ENCODE data around the gene SDK1. TPM values are rescaled to one million over a fixed set of nuclear protein-coding genes. Genes with fewer than 3 reads are reported as not detected.

Gene SDK1
- total and polyA plus RNA-seq, 2 experiments from 2014 or later: 2.1 to 10.0 TPM

DNA sequence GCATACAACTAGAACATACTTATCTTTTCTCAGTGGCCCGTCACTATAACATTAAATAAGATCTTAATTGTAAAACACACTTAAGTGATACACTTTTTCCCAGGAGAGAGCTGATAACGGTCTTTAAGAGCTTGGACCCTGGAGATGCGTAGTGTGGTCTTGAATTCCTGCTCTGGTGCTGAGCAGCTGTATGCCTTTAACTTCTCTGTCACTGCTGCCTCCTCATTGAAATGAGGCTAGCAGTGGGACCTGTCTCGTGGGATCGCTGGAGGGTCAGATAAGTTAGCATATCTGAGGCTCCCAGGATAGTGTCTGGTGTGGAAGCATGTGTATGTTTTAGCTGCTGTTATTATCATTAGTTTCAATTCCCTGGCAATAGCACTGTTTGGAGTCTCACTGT lies 194.9 kb downstream of the SDK1 start:
- no peak overlapping the region for H3K27ac Mint-ChIP-seq
- ATAC-seq (no peak), DNase-seq (ENCODE audit: low spot score) (no peak)
- Histone ChIP-seq H3K36me3 (ENCODE audit: insufficient read depth) (no peaks in the 10 kb centered on the region), H3K4me3 (no peak overlapping the region), H2AFZ (no peak overlapping the region), H3K79me2 (replicated peaks; ENCODE audit: insufficient read depth) (no peaks in the 10 kb centered on the region), H3F3A (replicated peaks; ENCODE audit: low read depth) (no peaks in the 10 kb centered on the region), H3K4me1 (ENCODE audit: insufficient read depth) (peaks cover 12% of the 10 kb centered on the region; the same call in 1 of the 2 replicates), H3K4me2 (no peak overlapping the region), H4K20me1 (replicated peaks; ENCODE audit: insufficient read depth) (no peaks in the 10 kb centered on the region), H3K27ac (ENCODE audit: low read depth) (no peak overlapping the region), H3K9me2 (ENCODE audit: insufficient read depth) (no peaks in the 10 kb centered on the region), H3K27me3 (ENCODE audit: insufficient read depth) (no peaks in the 10 kb centered on the region)
- peaks cover 5% of the 10 kb centered on the region; the same call in 2 of the 3 replicates for H3K36me3 Mint-ChIP-seq (ENCODE audit: low read depth)
- no peaks in the 10 kb centered on the region for H3K27me3 Mint-ChIP-seq (ENCODE audit: insufficient read depth, low read depth, poor library complexity)
- TF ChIP-seq NANOG (IDR thresholded peaks at IDR 0.05; ENCODE audit: borderline replicate concordance): no peak
- TF ChIP-seq EZH2 (IDR thresholded peaks at IDR 0.05; ENCODE audit: low read depth, unreplicated experiment): no peak
- TF ChIP-seq EZH2phosphoT487 (IDR thresholded peaks at IDR 0.05; ENCODE audit: unreplicated experiment): no peak
- TF ChIP-seq, protein P1, sequence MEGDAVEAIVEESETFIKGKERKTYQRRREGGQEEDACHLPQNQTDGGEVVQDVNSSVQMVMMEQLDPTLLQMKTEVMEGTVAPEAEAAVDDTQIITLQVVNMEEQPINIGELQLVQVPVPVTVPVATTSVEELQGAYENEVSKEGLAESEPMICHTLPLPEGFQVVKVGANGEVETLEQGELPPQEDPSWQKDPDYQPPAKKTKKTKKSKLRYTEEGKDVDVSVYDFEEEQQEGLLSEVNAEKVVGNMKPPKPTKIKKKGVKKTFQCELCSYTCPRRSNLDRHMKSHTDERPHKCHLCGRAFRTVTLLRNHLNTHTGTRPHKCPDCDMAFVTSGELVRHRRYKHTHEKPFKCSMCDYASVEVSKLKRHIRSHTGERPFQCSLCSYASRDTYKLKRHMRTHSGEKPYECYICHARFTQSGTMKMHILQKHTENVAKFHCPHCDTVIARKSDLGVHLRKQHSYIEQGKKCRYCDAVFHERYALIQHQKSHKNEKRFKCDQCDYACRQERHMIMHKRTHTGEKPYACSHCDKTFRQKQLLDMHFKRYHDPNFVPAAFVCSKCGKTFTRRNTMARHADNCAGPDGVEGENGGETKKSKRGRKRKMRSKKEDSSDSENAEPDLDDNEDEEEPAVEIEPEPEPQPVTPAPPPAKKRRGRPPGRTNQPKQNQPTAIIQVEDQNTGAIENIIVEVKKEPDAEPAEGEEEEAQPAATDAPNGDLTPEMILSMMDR (conservative IDR thresholded peaks at IDR 0.05; ENCODE audit: low read depth in 2 of 2): no peak
- TF ChIP-seq STAT1 (IDR thresholded peaks at IDR 0.05; ENCODE audit: unreplicated experiment): no peak
- TF ChIP-seq, protein P2, sequence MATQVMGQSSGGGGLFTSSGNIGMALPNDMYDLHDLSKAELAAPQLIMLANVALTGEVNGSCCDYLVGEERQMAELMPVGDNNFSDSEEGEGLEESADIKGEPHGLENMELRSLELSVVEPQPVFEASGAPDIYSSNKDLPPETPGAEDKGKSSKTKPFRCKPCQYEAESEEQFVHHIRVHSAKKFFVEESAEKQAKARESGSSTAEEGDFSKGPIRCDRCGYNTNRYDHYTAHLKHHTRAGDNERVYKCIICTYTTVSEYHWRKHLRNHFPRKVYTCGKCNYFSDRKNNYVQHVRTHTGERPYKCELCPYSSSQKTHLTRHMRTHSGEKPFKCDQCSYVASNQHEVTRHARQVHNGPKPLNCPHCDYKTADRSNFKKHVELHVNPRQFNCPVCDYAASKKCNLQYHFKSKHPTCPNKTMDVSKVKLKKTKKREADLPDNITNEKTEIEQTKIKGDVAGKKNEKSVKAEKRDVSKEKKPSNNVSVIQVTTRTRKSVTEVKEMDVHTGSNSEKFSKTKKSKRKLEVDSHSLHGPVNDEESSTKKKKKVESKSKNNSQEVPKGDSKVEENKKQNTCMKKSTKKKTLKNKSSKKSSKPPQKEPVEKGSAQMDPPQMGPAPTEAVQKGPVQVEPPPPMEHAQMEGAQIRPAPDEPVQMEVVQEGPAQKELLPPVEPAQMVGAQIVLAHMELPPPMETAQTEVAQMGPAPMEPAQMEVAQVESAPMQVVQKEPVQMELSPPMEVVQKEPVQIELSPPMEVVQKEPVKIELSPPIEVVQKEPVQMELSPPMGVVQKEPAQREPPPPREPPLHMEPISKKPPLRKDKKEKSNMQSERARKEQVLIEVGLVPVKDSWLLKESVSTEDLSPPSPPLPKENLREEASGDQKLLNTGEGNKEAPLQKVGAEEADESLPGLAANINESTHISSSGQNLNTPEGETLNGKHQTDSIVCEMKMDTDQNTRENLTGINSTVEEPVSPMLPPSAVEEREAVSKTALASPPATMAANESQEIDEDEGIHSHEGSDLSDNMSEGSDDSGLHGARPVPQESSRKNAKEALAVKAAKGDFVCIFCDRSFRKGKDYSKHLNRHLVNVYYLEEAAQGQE (IDR thresholded peaks at IDR 0.05; ENCODE audit: unreplicated experiment): no peak
- TF ChIP-seq CREB1 (CRISPR knock-in tag; IDR thresholded peaks at IDR 0.05; ENCODE audit: low read depth): no peak
- TF ChIP-seq, protein P3, sequence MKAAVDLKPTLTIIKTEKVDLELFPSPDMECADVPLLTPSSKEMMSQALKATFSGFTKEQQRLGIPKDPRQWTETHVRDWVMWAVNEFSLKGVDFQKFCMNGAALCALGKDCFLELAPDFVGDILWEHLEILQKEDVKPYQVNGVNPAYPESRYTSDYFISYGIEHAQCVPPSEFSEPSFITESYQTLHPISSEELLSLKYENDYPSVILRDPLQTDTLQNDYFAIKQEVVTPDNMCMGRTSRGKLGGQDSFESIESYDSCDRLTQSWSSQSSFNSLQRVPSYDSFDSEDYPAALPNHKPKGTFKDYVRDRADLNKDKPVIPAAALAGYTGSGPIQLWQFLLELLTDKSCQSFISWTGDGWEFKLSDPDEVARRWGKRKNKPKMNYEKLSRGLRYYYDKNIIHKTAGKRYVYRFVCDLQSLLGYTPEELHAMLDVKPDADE (IDR thresholded peaks at IDR 0.05): no peak
- no peak for TF ChIP-seq POLR2AphosphoS5 (IDR thresholded peaks at IDR 0.05; ENCODE audit: low read depth)
- TF ChIP-seq, protein P4, sequence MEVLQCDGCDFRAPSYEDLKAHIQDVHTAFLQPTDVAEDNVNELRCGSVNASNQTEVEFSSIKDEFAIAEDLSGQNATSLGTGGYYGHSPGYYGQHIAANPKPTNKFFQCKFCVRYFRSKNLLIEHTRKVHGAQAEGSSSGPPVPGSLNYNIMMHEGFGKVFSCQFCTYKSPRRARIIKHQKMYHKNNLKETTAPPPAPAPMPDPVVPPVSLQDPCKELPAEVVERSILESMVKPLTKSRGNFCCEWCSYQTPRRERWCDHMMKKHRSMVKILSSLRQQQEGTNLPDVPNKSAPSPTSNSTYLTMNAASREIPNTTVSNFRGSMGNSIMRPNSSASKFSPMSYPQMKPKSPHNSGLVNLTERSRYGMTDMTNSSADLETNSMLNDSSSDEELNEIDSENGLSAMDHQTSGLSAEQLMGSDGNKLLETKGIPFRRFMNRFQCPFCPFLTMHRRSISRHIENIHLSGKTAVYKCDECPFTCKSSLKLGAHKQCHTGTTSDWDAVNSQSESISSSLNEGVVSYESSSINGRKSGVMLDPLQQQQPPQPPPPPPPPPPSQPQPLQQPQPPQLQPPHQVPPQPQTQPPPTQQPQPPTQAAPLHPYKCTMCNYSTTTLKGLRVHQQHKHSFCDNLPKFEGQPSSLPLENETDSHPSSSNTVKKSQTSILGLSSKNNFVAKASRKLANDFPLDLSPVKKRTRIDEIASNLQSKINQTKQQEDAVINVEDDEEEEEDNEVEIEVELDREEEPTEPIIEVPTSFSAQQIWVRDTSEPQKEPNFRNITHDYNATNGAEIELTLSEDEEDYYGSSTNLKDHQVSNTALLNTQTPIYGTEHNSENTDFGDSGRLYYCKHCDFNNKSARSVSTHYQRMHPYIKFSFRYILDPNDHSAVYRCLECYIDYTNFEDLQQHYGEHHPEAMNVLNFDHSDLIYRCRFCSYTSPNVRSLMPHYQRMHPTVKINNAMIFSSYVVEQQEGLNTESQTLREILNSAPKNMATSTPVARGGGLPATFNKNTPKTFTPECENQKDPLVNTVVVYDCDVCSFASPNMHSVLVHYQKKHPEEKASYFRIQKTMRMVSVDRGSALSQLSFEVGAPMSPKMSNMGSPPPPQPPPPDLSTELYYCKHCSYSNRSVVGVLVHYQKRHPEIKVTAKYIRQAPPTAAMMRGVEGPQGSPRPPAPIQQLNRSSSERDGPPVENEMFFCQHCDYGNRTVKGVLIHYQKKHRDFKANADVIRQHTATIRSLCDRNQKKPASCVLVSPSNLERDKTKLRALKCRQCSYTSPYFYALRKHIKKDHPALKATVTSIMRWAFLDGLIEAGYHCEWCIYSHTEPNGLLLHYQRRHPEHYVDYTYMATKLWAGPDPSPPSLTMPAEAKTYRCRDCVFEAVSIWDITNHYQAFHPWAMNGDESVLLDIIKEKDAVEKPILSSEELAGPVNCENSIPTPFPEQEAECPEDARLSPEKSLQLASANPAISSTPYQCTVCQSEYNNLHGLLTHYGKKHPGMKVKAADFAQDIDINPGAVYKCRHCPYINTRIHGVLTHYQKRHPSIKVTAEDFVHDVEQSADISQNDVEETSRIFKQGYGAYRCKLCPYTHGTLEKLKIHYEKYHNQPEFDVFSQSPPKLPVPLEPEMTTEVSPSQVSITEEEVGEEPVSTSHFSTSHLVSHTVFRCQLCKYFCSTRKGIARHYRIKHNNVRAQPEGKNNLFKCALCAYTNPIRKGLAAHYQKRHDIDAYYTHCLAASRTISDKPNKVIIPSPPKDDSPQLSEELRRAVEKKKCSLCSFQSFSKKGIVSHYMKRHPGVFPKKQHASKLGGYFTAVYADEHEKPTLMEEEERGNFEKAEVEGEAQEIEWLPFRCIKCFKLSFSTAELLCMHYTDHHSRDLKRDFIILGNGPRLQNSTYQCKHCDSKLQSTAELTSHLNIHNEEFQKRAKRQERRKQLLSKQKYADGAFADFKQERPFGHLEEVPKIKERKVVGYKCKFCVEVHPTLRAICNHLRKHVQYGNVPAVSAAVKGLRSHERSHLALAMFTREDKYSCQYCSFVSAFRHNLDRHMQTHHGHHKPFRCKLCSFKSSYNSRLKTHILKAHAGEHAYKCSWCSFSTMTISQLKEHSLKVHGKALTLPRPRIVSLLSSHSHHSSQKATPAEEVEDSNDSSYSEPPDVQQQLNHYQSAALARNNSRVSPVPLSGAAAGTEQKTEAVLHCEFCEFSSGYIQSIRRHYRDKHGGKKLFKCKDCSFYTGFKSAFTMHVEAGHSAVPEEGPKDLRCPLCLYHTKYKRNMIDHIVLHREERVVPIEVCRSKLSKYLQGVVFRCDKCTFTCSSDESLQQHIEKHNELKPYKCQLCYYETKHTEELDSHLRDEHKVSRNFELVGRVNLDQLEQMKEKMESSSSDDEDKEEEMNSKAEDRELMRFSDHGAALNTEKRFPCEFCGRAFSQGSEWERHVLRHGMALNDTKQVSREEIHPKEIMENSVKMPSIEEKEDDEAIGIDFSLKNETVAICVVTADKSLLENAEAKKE (CRISPR knock-in tag; IDR thresholded peaks at IDR 0.05): no peak
- no peak for TF ChIP-seq ZNF331 (CRISPR knock-in tag; IDR thresholded peaks at IDR 0.05; ENCODE audit: low read depth)
- no peak for TF ChIP-seq ZNF114 (CRISPR knock-in tag; IDR thresholded peaks at IDR 0.05)
- TF ChIP-seq JUNB (IDR thresholded peaks at IDR 0.05; ENCODE audit: unreplicated experiment): no peak
- no peak overlapping the region for H3K4me3 Mint-ChIP-seq
- peaks cover 11% of the 10 kb centered on the region; the same call in 2 of the 3 replicates for H3K9me3 Mint-ChIP-seq
- peaks cover 21% of the 10 kb centered on the region; the same call in 2 of the 3 replicates for H3K4me1 Mint-ChIP-seq

Measured in GM23338 (cell line).